Hepatocyte (in vitro differentiated cells): ENCODE measurements around the gene PALLD. TPM values are rescaled to one million over a fixed set of nuclear protein-coding genes. Genes with fewer than 3 reads are reported as not detected.

Source experiments
- DNase-seq: peaks from one replicate; pipeline ENCODE4 v3.0.0-alpha.2; 2016; ENCODE audit warnings: low spot score
- H2AFZ ChIP-seq: fragments of 200-600 bp; sonication (generic); 2 replicates; pipeline ENCODE4 v1.6.0; 2016; ENCODE audit warnings: antibody characterized with exemption, mild to moderate bottlenecking
- H3K27ac ChIP-seq: fragments of 200-600 bp; sonication (generic); 2 replicates; pipeline ENCODE4 v1.5.1; 2016; ENCODE audit warnings: mild to moderate bottlenecking
- H3K27me3 ChIP-seq: fragments of 200-600 bp; sonication (generic); 2 replicates; pipeline ENCODE4 v1.6.1; 2016
- H3K36me3 ChIP-seq: fragments of 200-600 bp; sonication (generic); replicated peaks from 2 replicates; pipeline ENCODE4 v1.5.1; 2016; ENCODE audit warnings: low read depth; ENCODE audit not compliant: insufficient read depth
- H3K4me1 ChIP-seq: fragments of 200-600 bp; sonication (generic); 2 replicates; pipeline ENCODE4 v1.5.1; 2016; ENCODE audit warnings: mild to moderate bottlenecking, moderate library complexity; ENCODE audit not compliant: insufficient read depth
- H3K4me2 ChIP-seq: fragments of 200-600 bp; sonication (generic); 2 replicates; pipeline ENCODE4 v1.6.0; 2016
- H3K4me3 ChIP-seq: fragments of 200-600 bp; sonication (generic); 2 replicates; pipeline ENCODE4 v1.5.1; 2016; ENCODE audit warnings: mild to moderate bottlenecking
- H3K79me2 ChIP-seq: fragments of 200-600 bp; sonication (generic); 2 replicates; pipeline ENCODE4 v1.6.0; 2017; ENCODE audit warnings: mild to moderate bottlenecking
- H3K9me2 ChIP-seq: fragments of 200-600 bp; sonication (generic); replicated peaks from 2 replicates; pipeline ENCODE4 v1.6.0; 2017; ENCODE audit warnings: mild to moderate bottlenecking; ENCODE audit not compliant: insufficient read depth
- H3K9me3 ChIP-seq: fragments of 200-600 bp; sonication (generic); 2 replicates; pipeline ENCODE4 v1.5.1; 2016; ENCODE audit warnings: low read depth, mild to moderate bottlenecking
- H4K20me1 ChIP-seq: fragments of 200-600 bp; sonication (generic); 2 replicates; pipeline ENCODE4 v1.6.0; 2016; ENCODE audit warnings: mild to moderate bottlenecking; ENCODE audit not compliant: insufficient read depth, poor library complexity, severe bottlenecking
- EZH2 ChIP-seq: fragments of 200-600 bp; sonication (generic); IDR thresholded peaks from 2 replicates; pipeline ENCODE4 v1.6.1; 2016; ENCODE audit warnings: antibody characterized with exemption, mild to moderate bottlenecking, borderline replicate concordance
- EZH2phosphoT487 ChIP-seq: fragments of 200-600 bp; sonication (generic); IDR thresholded peaks from one replicate; pipeline ENCODE4 v1.6.1; 2018; ENCODE audit warnings: antibody characterized with exemption, mild to moderate bottlenecking, low read depth, moderate library complexity; ENCODE audit not compliant: unreplicated experiment, severe bottlenecking
- WGBS: methylation state at CpG from one replicate; pipeline ENCODE4 v1.1.6; 2016; ENCODE audit warnings: low lambda C conversion rate; ENCODE audit errors: missing lambda C conversion rate; 5-methylcytosine and 5-hydroxymethylcytosine counted together
- polyA plus RNA-seq: library from polyadenylated mRNA; unstranded; fragments of >200 nt; fragmentation: Nextera tagmentation; extraction: Ambion mirVana; gene quantifications from 2 replicates; pipeline ENCODE4 v1.2.1, GENCODE V29; 2016
- total RNA-seq: library from RNA; depleted of rRNA; stranded (reverse); fragments of >200 nt; gene quantifications from 2 replicates; pipeline ENCODE4 v1.2.3, GENCODE V29; 2014
- TF ChIP-seq, protein P1 (sequence below): fragments of 200-600 bp; sonication (generic); IDR thresholded peaks from 2 replicates; pipeline ENCODE4 v1.5.1; 2016; ENCODE audit warnings: antibody characterized with exemption, mild to moderate bottlenecking; ENCODE audit not compliant: poor library complexity

Gene PALLD
- total and polyA plus RNA-seq, 2 experiments from 2014 or later = 82.7 to 85.2 TPM

DNA sequence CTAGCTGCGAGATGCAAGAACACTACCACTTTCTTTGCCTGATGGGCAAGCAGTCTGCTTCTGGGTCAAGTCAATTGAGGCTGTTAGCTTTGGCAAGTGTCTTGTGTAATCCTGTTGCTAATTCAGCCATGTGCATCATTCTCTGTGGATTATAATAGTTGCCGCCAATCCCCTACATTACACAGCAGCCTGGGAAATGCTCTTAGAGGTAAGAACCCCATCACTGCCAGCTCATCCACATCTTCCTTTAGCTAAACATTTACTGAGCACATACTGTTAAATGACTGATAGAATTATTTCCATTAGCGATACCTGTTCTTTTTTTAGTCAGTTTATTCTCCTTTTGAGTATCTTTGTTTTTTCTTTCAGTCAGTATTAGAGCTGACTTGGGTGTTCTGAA is 397.0 kb downstream of the PALLD start:
- H3K4me3 ChIP-seq = no peak overlapping the region
- no peaks in the 10 kb centered on the region for H3K9me2 ChIP-seq
- peaks cover 13% of the 10 kb centered on the region for H3K79me2 ChIP-seq
- DNase-seq = no peak
- H3K36me3 ChIP-seq = no peaks in the 10 kb centered on the region
- no peaks in the 10 kb centered on the region for H4K20me1 ChIP-seq
- no peak for TF ChIP-seq EZH2
- TF ChIP-seq, protein P1, sequence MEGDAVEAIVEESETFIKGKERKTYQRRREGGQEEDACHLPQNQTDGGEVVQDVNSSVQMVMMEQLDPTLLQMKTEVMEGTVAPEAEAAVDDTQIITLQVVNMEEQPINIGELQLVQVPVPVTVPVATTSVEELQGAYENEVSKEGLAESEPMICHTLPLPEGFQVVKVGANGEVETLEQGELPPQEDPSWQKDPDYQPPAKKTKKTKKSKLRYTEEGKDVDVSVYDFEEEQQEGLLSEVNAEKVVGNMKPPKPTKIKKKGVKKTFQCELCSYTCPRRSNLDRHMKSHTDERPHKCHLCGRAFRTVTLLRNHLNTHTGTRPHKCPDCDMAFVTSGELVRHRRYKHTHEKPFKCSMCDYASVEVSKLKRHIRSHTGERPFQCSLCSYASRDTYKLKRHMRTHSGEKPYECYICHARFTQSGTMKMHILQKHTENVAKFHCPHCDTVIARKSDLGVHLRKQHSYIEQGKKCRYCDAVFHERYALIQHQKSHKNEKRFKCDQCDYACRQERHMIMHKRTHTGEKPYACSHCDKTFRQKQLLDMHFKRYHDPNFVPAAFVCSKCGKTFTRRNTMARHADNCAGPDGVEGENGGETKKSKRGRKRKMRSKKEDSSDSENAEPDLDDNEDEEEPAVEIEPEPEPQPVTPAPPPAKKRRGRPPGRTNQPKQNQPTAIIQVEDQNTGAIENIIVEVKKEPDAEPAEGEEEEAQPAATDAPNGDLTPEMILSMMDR = no peak
- no peak for TF ChIP-seq EZH2phosphoT487
- H3K27me3 ChIP-seq = no peaks in the 10 kb centered on the region
- no peak overlapping the region for H3K27ac ChIP-seq
- no peak overlapping the region for H3K4me2 ChIP-seq
- H3K4me1 ChIP-seq = no peaks in the 10 kb centered on the region
- H2AFZ ChIP-seq = no peak overlapping the region
- H3K9me3 ChIP-seq = no peaks in the 10 kb centered on the region
- 94% methylated on average over 3 of the region's 3 CpGs for WGBS

DNA sequence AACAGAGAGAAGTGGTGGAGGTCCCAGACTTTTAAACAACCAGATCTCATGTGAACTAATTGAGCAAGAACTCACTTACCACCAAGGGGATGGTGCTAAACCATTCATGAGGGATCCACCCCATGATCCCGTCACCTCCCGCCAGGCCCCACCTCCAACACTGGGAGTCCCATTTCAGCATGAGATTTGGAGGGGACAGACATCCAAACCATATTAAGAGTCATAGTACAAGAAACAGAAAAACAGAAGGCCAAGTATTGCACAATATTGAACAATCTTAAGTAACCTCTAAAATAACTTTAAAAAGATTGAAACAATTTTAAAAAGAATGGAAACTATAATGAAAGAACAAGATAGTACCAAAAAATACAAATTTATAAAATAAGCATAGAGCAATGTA is 403.2 kb downstream of the PALLD start:
- 100% methylated on average over 2 of the region's 2 CpGs for WGBS

DNA sequence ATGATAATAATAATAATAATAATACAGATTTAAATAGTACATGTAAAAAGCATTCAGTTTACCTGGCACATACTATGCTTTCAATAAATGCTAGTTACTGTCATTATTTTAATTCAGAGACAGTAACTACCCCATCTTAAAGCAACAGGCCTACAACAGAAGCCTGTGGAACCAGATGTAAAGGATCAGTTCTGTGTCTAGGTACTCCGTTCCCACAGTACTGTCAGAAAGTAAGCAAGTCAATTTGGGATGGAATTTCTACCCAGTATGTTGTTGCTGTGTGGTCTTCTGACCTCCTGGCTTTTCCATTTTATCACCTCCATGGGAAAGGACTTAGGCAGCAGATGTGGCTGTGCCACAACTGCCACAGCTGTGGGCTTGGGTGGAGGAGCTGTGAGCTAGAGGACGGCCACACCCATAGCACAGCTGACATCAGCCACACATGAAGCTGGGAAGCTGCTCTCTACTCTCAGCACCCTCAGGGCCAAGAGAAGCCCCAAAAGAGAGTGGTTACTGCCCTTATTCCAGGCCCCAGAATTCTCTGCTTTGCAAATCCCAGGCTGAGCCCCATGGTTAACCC is 410.4 kb downstream of the PALLD start:
- H3K79me2 ChIP-seq = no peaks in the 10 kb centered on the region
- no peak overlapping the region for H3K4me3 ChIP-seq
- no peaks in the 10 kb centered on the region for H3K9me3 ChIP-seq
- TF ChIP-seq EZH2 (no peak), EZH2phosphoT487 (no peak)
- TF ChIP-seq, protein P1 = no peak
- no peaks in the 10 kb centered on the region for H3K9me2 ChIP-seq
- H4K20me1 ChIP-seq = no peaks in the 10 kb centered on the region
- WGBS = 98% methylated on average over 2 of the region's 2 CpGs
- H3K4me1 ChIP-seq = no peaks in the 10 kb centered on the region
- no peak for DNase-seq
- no peaks in the 10 kb centered on the region for H3K27me3 ChIP-seq
- H3K27ac ChIP-seq = no peak overlapping the region
- no peak overlapping the region for H3K4me2 ChIP-seq
- no peaks in the 10 kb centered on the region for H3K36me3 ChIP-seq
- no peak overlapping the region for H2AFZ ChIP-seq

More for the DNA sequence above, 403.2 kb downstream of the PALLD start:
- TF ChIP-seq, protein P1 = no peak
- TF ChIP-seq EZH2phosphoT487 = no peak
- Histone ChIP-seq H3K4me3 (no peak overlapping the region), H3K36me3 (no peaks in the 10 kb centered on the region), H3K4me2 (no peak overlapping the region), H3K27me3 (no peaks in the 10 kb centered on the region), H4K20me1 (no peaks in the 10 kb centered on the region), H3K27ac (no peak overlapping the region), H2AFZ (no peak overlapping the region), H3K9me2 (no peaks in the 10 kb centered on the region), H3K79me2 (no peaks in the 10 kb centered on the region), H3K4me1 (no peaks in the 10 kb centered on the region), H3K9me3 (no peaks in the 10 kb centered on the region)
- DNase-seq = no peak

DNA sequence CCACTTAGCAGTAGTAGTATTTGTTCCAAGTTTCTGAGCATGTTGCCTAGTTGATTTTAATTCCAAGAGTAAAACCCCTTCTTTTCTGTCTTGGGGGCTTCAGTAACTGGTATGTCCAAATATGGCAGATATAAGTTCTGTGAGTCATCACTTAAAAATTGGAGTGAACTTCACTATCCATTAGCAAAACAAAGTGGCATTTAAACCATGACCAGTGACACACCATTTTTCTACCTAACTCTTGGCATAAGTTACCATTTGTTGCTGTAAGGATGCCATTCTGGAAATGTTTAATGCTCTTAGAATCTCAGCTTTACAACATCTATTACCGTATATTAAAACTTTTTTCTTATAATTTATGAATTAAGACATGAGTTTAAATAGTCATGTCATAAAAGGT is 411.2 kb downstream of the PALLD start:
- no peak overlapping the region for H3K4me3 ChIP-seq
- no peak for DNase-seq
- no peaks in the 10 kb centered on the region for H4K20me1 ChIP-seq
- 92% methylated on average over 1 of the region's 1 CpG for WGBS
- no peaks in the 10 kb centered on the region for H3K9me2 ChIP-seq
- no peaks in the 10 kb centered on the region for H3K27me3 ChIP-seq
- TF ChIP-seq, protein P1 = no peak
- no peak for TF ChIP-seq EZH2phosphoT487
- no peak for TF ChIP-seq EZH2
- no peak overlapping the region for H3K4me2 ChIP-seq
- peak overlapping the region; percentile 28 for H3K27ac ChIP-seq
- no peaks in the 10 kb centered on the region for H3K9me3 ChIP-seq
- H3K4me1 ChIP-seq = no peaks in the 10 kb centered on the region
- H3K79me2 ChIP-seq = no peaks in the 10 kb centered on the region
- no peaks in the 10 kb centered on the region for H3K36me3 ChIP-seq
- H2AFZ ChIP-seq = no peak overlapping the region
